PC-9 (cell line): ENCODE data around the gene COMMD9. TPM values are rescaled to one million over a fixed set of nuclear protein-coding genes. Genes with fewer than 3 reads are reported as not detected.

ENCODE experiments used
- BruUV-seq: library from RNA; stranded (reverse); fragments of 400-500 nt; replicated peaks from 2 replicates; lab custom pipeline; 2021; lab: Mats Ljungman, UMichigan
- CTCF ChIA-PET: fragments of 300-600 bp; sonication (Branson Sonifier 250); formaldehyde crosslinking; loops from one replicate; lab custom pipeline; 2022; ENCODE audit warnings: antibody characterized with exemption; lab: Charles Lee
- POLR2A ChIA-PET: fragments of 300-600 bp; sonication (Branson Sonifier 250); formaldehyde crosslinking; loops from one replicate; lab custom pipeline; 2022; ENCODE audit warnings: antibody characterized with exemption; ENCODE audit not compliant: unreplicated experiment; lab: Charles Lee
- DNase-seq, 2 experiments: peaks; one replicate each; pipeline versions ENCODE4 v3.0.0 to v3.0.0-alpha.2; 2015 to 2022; ENCODE audit warnings: mixed read lengths in 1 of 2
- H2AFZ ChIP-seq: fragments of 200-600 bp; sonication (generic); 2 replicates; pipeline ENCODE4 v1.8.1; 2017; ENCODE audit warnings: antibody characterized with exemption
- H3F3A ChIP-seq: fragments of 200-600 bp; sonication (generic); 2 replicates; pipeline ENCODE4 v1.8.1; 2017; ENCODE audit warnings: antibody characterized with exemption, mild to moderate bottlenecking, low read depth; ENCODE audit not compliant: insufficient read depth
- H3K27ac ChIP-seq: fragments of 200-600 bp; sonication (generic); 2 replicates; pipeline ENCODE4 v1.6.1; 2016; ENCODE audit warnings: mixed run types
- H3K27me3 ChIP-seq: fragments of 200-600 bp; sonication (generic); 2 replicates; pipeline ENCODE4 v1.6.1; 2016; ENCODE audit warnings: low read depth, mixed run types; ENCODE audit not compliant: insufficient read depth
- H3K36me3 ChIP-seq: fragments of 200-600 bp; sonication (generic); 2 replicates; pipeline ENCODE4 v1.6.1; 2016; ENCODE audit warnings: low read depth, mixed run types
- H3K4me1 ChIP-seq: fragments of 200-600 bp; sonication (generic); replicated peaks from 2 replicates; pipeline ENCODE4 v1.6.1; 2016; ENCODE audit warnings: mixed run types; ENCODE audit not compliant: insufficient read depth
- H3K4me2 ChIP-seq: fragments of 200-600 bp; sonication (generic); 2 replicates; pipeline ENCODE4 v1.6.1; 2017; ENCODE audit warnings: mixed run types
- H3K4me3 ChIP-seq: fragments of 200-600 bp; sonication (generic); 2 replicates; pipeline ENCODE4 v1.6.1; 2016; ENCODE audit warnings: mixed run types
- H3K79me2 ChIP-seq: fragments of 200-600 bp; sonication (generic); 2 replicates; pipeline ENCODE4 v1.6.1; 2017; ENCODE audit warnings: low read depth, mixed run types
- H3K9me2 ChIP-seq: fragments of 200-600 bp; sonication (generic); 2 replicates; pipeline ENCODE4 v1.8.1; 2017; ENCODE audit warnings: mild to moderate bottlenecking; ENCODE audit not compliant: insufficient read depth
- H3K9me3 ChIP-seq: fragments of 200-600 bp; sonication (generic); 2 replicates; pipeline ENCODE4 v1.8.1; 2016; ENCODE audit warnings: low read depth; ENCODE audit not compliant: insufficient read depth
- H4K20me1 ChIP-seq: fragments of 200-600 bp; sonication (generic); 2 replicates; pipeline ENCODE4 v1.8.1; 2017; ENCODE audit not compliant: insufficient read depth
- CTCF ChIP-seq: fragments of 200-600 bp; sonication (generic); conservative IDR thresholded peaks from 2 replicates; pipeline ENCODE4 v1.6.1; 2017; ENCODE audit warnings: mixed run types, antibody characterized with exemption, mild to moderate bottlenecking, moderate library complexity
- EZH2 ChIP-seq: fragments of 200-600 bp; sonication (generic); IDR thresholded peaks from 2 replicates; pipeline ENCODE4 v1.8.0; 2017; ENCODE audit warnings: antibody characterized with exemption, low read depth
- intact Hi-C: fragments of 100-400 bp; cut with micrococcal nuclease; formaldehyde crosslinking; loops from one replicate; pipeline ENCODE4 v1.10.0; 2022; ENCODE audit not compliant: unreplicated experiment
- total RNA-seq: library from RNA; stranded (reverse); gene quantifications from 2 replicates; pipeline ENCODE4 v1.2.3, GENCODE V29; 2021

COMMD9 gene
- total RNA-seq, 1 experiment from 2014 or later, result 77.5 TPM

- Histone ChIP-seq H4K20me1 (no peaks in the 10 kb centered on the region), H3K36me3 (no peaks in the 10 kb centered on the region), H3K9me3 (no peaks in the 10 kb centered on the region), H3K4me2 (no peak overlapping the region), H3K79me2 (no peaks in the 10 kb centered on the region), H3K9me2 (no peaks in the 10 kb centered on the region), H3F3A (no peaks in the 10 kb centered on the region), H3K4me1 (no peaks in the 10 kb centered on the region), H3K27me3 (no peaks in the 10 kb centered on the region), H3K4me3 (no peak overlapping the region), H2AFZ (no peak overlapping the region), H3K27ac (no peak overlapping the region)
- intact Hi-C loops, result no loop called here
- ChIA-PET POLR2A (no interaction called here), CTCF (no interaction called here)
- DNase-seq, result no peak
- no TSS peak for BruUV-seq
- TF ChIP-seq CTCF, result no peak
- no peak for TF ChIP-seq EZH2
Measured at GRCh38 chr11:36268337-36268985, 20.8 kb downstream of the COMMD9 start.

- POLR2A ChIA-PET, result interaction anchor here (0.6 kb wide), 1 partner anchor 150 kb away, joined by 7 read pairs; no protein-coding TSS in a partner anchor
- H4K20me1 ChIP-seq, result no peaks in the 10 kb centered on the region
Measured at GRCh38 chr11:36266767-36267166, 22.5 kb downstream of the COMMD9 start.

More at GRCh38 chr11:36266767-36267166, 22.5 kb downstream of the COMMD9 start:
- DNase-seq, result no peak
- no peaks in the 10 kb centered on the region for H3F3A ChIP-seq
- H3K27ac ChIP-seq, result no peak overlapping the region
- no peak overlapping the region for H3K4me2 ChIP-seq
- no peak overlapping the region for H3K4me3 ChIP-seq
- H2AFZ ChIP-seq, result no peak overlapping the region
- H3K9me2 ChIP-seq, result no peaks in the 10 kb centered on the region
- no TSS peak for BruUV-seq
- no peaks in the 10 kb centered on the region for H3K4me1 ChIP-seq
- H3K9me3 ChIP-seq, result no peaks in the 10 kb centered on the region
- no peaks in the 10 kb centered on the region for H3K27me3 ChIP-seq
- TF ChIP-seq CTCF, result no peak
- no peak for TF ChIP-seq EZH2
- CTCF ChIA-PET, result interaction anchor here (1.0 to 2.6 kb wide), 5 partner anchors 212 to 779 kb away, joined by 5 to 21 read pairs (median 8); no protein-coding TSS in a partner anchor
- no peaks in the 10 kb centered on the region for H3K79me2 ChIP-seq
- no peaks in the 10 kb centered on the region for H3K36me3 ChIP-seq
- intact Hi-C loops, result loop anchor here (1.0 to 2.0 kb wide), 6 partner anchors 444 to 1340 kb away; no protein-coding TSS in a partner anchor
